GM19372 (cell line): Measurements from ENCODE around the gene GNAO1.

Experiments
- ATAC-seq: cut with Tn5 transposase; IDR thresholded peaks from one replicate; pipeline ENCODE4 v1.9.1; 2021; ENCODE audit warnings: mild to moderate bottlenecking, low read depth, moderate library complexity; ENCODE audit not compliant: unreplicated experiment

The GNAO1 gene

GRCh38 chr16:56356276-56357240, 165.3 kb downstream of the GNAO1 start:
- peak; percentile 90 for ATAC-seq

GRCh38 chr16:56357241-56357764, 166.0 kb downstream of the GNAO1 start:
- no peak for ATAC-seq

GRCh38 chr16:56357765-56358322, 166.6 kb downstream of the GNAO1 start:
- ATAC-seq: no peak

GRCh38 chr16:56360117-56361008, 169.1 kb downstream of the GNAO1 start:
- no peak for ATAC-seq

- no peak for ATAC-seq
Measured at GRCh38 chr16:56362057-56362655, 170.9 kb downstream of the GNAO1 start.

GRCh38 chr16:56362706-56363105, 171.4 kb downstream of the GNAO1 start:
- ATAC-seq: no peak

- no peak for ATAC-seq
Measured at GRCh38 chr16:56363181-56363716, 172.0 kb downstream of the GNAO1 start.

GRCh38 chr16:56363781-56364565, 172.7 kb downstream of the GNAO1 start:
- ATAC-seq: no peak

GRCh38 chr16:56364865-56365264, 173.6 kb downstream of the GNAO1 start:
- no peak for ATAC-seq

GRCh38 chr16:56365552-56365951, 174.3 kb downstream of the GNAO1 start:
- ATAC-seq: no peak

- no peak for ATAC-seq
Measured at GRCh38 chr16:56366945-56367344, 175.7 kb downstream of the GNAO1 start.

GRCh38 chr16:56367764-56368163, 176.5 kb downstream of the GNAO1 start:
- ATAC-seq: no peak

GRCh38 chr16:56368545-56368944, 177.3 kb downstream of the GNAO1 start:
- no peak for ATAC-seq

GRCh38 chr16:56369202-56369601, 177.9 kb downstream of the GNAO1 start:
- no peak for ATAC-seq

- ATAC-seq: no peak
Measured at GRCh38 chr16:56370185-56370874, 179.0 kb downstream of the GNAO1 start.

GRCh38 chr16:56370875-56371659, 179.8 kb downstream of the GNAO1 start:
- no peak for ATAC-seq

GRCh38 chr16:56371660-56371937, 180.3 kb downstream of the GNAO1 start:
- ATAC-seq: no peak

- no peak for ATAC-seq
Measured at GRCh38 chr16:56372013-56372634, 180.8 kb downstream of the GNAO1 start.
